Gastrocnemius medialis (tissue), 4 donors: ENCODE data around the gene MORC3. TPM values are rescaled to one million over a fixed set of nuclear protein-coding genes. Genes with fewer than 3 reads are reported as not detected.
A peak's percentile ranks its signal among the peaks of the same experiment; 100 is the strongest.

Source experiments
- ATAC-seq, 2 donors: fragments of 150-250 bp; one replicate each; pipeline ENCODE4 v1.9.1; 2016
- DNase-seq, 2 donors: peaks; one replicate each; pipeline ENCODE4 v3.0.0-alpha.2; 2019
- H3K27ac ChIP-seq, 4 donors: fragments of 200-600 bp; sonication (generic); 1 replicate in 1 of 4; 2 replicates in 3 of 4; pipeline ENCODE4 v1.5.1; 2016 to 2018; ENCODE audit warnings: mild to moderate bottlenecking in 2 of 4, moderate library complexity in 1 of 4
- H3K27me3 ChIP-seq, 3 donors: fragments of 200-600 bp; sonication (generic) in 2 of 3; 1 replicate in 1 of 3; 2 replicates in 2 of 3; pipeline versions ENCODE4 v1.5.1 to v1.6.0; 2016 to 2019; ENCODE audit warnings: mild to moderate bottlenecking in 1 of 3, moderate library complexity in 1 of 3
- H3K36me3 ChIP-seq, 2 donors: fragments of 200-600 bp; sonication (generic) in 1 of 2; one replicate each; pipeline ENCODE4 v1.5.1; 2017 to 2018
- H3K4me1 ChIP-seq, 2 donors: fragments of 200-600 bp; sonication (generic) in 1 of 2; one replicate each; pipeline ENCODE4 v1.5.1; 2016 to 2017; ENCODE audit warnings: mild to moderate bottlenecking in 2 of 2
- H3K4me3 ChIP-seq, 4 donors: fragments of 200-600 bp; sonication (generic) in 3 of 4; 1 replicate in 1 of 4; 2 replicates in 3 of 4; pipeline ENCODE4 v1.5.1; 2016 to 2019; ENCODE audit warnings: mild to moderate bottlenecking in 2 of 4
- H3K9me3 ChIP-seq, 3 donors: fragments of 200-600 bp; sonication (generic) in 2 of 3; 1 replicate in 1 of 3; 2 replicates in 2 of 3; pipeline ENCODE4 v1.5.1; 2016 to 2019
- CTCF ChIP-seq, 5 experiments: fragments of 450-650 bp in 3 of 5; fragments of 200-600 bp in 2 of 5; sonication (generic) in 2 of 5; IDR thresholded peaks in 4 of 5; conservative IDR thresholded peaks in 1 of 5; 1 replicate in 4 of 5; 2 replicates in 1 of 5; pipeline ENCODE4 v1.5.1; 2016 to 2019; ENCODE audit warnings: antibody characterized with exemption in 5 of 5, mild to moderate bottlenecking in 3 of 5, moderate library complexity in 3 of 5
- POLR2A ChIP-seq, 2 donors: fragments of 450-650 bp; IDR thresholded peaks; one replicate each; pipeline ENCODE4 v1.6.1; 2017; ENCODE audit warnings: antibody characterized with exemption in 2 of 2, mild to moderate bottlenecking in 2 of 2, moderate library complexity in 2 of 2
- in situ Hi-C, 4 donors: fragments of 200-750 bp; cut with MboI; loops; one replicate each; pipeline versions ENCODE4 v1.15.0 to v1.8.0; 2017; ENCODE audit warnings: low sequenced_read_pairs in 4 of 4
- intact Hi-C: fragments of 100-400 bp; cut with DNase I; formaldehyde crosslinking; loops from one replicate; pipeline ENCODE4 v1.15.1; 2023; ENCODE audit warnings: low total_unique reads
- total RNA-seq, 4 donors: library from RNA; depleted of rRNA; stranded (reverse); fragments of >200 nt; gene quantifications; one replicate each; pipeline versions ENCODE4 v1.1.0 to v1.2.3, GENCODE V29; 2016

The MORC3 gene
- total RNA-seq, 4 donors from 2014 or later, result 28.1 to 35.5 (median 31.7) TPM

- Histone ChIP-seq H3K27ac (no peak overlapping the region), H3K9me3 (no peaks in the 10 kb centered on the region), H3K4me3 (no peak overlapping the region), H3K4me1 (peaks cover 0 to 1% of the 10 kb centered on the region in 2 donors), H3K27me3 (no peaks in the 10 kb centered on the region), H3K36me3 (peaks cover 0 to 10% of the 10 kb centered on the region in 2 donors)
- TF ChIP-seq CTCF (IDR thresholded peaks at IDR 0.05 in 4 of 5, conservative IDR thresholded peaks at IDR 0.05 in 1 of 5) (no peak), POLR2A (IDR thresholded peaks at IDR 0.05) (no peak)
- in situ Hi-C loops (loop anchor here in 2 of 4 donors (25.0 kb wide), 1 partner anchor 185 kb away; no protein-coding TSS in a partner anchor), intact Hi-C loops (no loop called here)
- DNase-seq (no peak), ATAC-seq (no peak)
Observed at GRCh38 chr21:36402339-36402738, 82.3 kb downstream of the MORC3 start.

GRCh38 chr21:36403713-36404112, 83.7 kb downstream of the MORC3 start:
- H3K4me3 ChIP-seq, result no peak overlapping the region
- H3K4me1 ChIP-seq, result no peaks in the 10 kb centered on the region
- ATAC-seq (no peak), DNase-seq (no peak)
- peaks cover 0 to 10% of the 10 kb centered on the region in 2 donors for H3K36me3 ChIP-seq
- TF ChIP-seq POLR2A (IDR thresholded peaks at IDR 0.05) (no peak), CTCF (IDR thresholded peaks at IDR 0.05 in 4 of 5, conservative IDR thresholded peaks at IDR 0.05 in 1 of 5) (no peak)
- H3K27me3 ChIP-seq, result no peaks in the 10 kb centered on the region
- intact Hi-C loops, result no loop called here
- in situ Hi-C loops, result loop anchor here in 2 of 4 donors (25.0 kb wide), 1 partner anchor 184 kb away; no protein-coding TSS in a partner anchor
- no peaks in the 10 kb centered on the region for H3K9me3 ChIP-seq
- no peak overlapping the region for H3K27ac ChIP-seq

- in situ Hi-C loops (loop anchor here in 2 of 4 donors (25.0 kb wide), 1 partner anchor 179 kb away; no protein-coding TSS in a partner anchor), intact Hi-C loops (no loop called here)
- H3K4me3 ChIP-seq, result no peak overlapping the region
- DNase-seq (no peak), ATAC-seq (no peak)
- no peak for TF ChIP-seq POLR2A (IDR thresholded peaks at IDR 0.05)
- TF ChIP-seq CTCF (IDR thresholded peaks at IDR 0.05 in 4 of 5, conservative IDR thresholded peaks at IDR 0.05 in 1 of 5), result no peak
- peaks cover 0 to 30% of the 10 kb centered on the region in 2 donors for H3K36me3 ChIP-seq
- H3K27ac ChIP-seq, result peak overlapping the region in 1 of 4 donors; percentile 27
- no peaks in the 10 kb centered on the region for H3K27me3 ChIP-seq
- no peaks in the 10 kb centered on the region for H3K9me3 ChIP-seq
- no peaks in the 10 kb centered on the region for H3K4me1 ChIP-seq
Observed at GRCh38 chr21:36408568-36408967, 88.6 kb downstream of the MORC3 start.

- ATAC-seq (no peak), DNase-seq (no peak)
- H3K27me3 ChIP-seq, result no peaks in the 10 kb centered on the region
- in situ Hi-C loops (loop anchor here in 2 of 4 donors (25.0 kb wide), 1 partner anchor 176 kb away; no protein-coding TSS in a partner anchor), intact Hi-C loops (no loop called here)
- H3K4me3 ChIP-seq, result no peak overlapping the region
- H3K9me3 ChIP-seq, result no peaks in the 10 kb centered on the region
- peaks cover 0 to 46% of the 10 kb centered on the region in 2 donors for H3K36me3 ChIP-seq
- TF ChIP-seq POLR2A (IDR thresholded peaks at IDR 0.05) (no peak), CTCF (IDR thresholded peaks at IDR 0.05 in 4 of 5, conservative IDR thresholded peaks at IDR 0.05 in 1 of 5) (no peak)
- H3K27ac ChIP-seq, result no peak overlapping the region
- H3K4me1 ChIP-seq, result no peaks in the 10 kb centered on the region
Observed at GRCh38 chr21:36411301-36411700, 91.3 kb downstream of the MORC3 start.

GRCh38 chr21:36412916-36413315, 92.9 kb downstream of the MORC3 start:
- H3K36me3 ChIP-seq, result peaks cover 0 to 55% of the 10 kb centered on the region in 2 donors
- H3K4me3 ChIP-seq, result no peak overlapping the region
- H3K9me3 ChIP-seq, result no peaks in the 10 kb centered on the region
- in situ Hi-C loops, result loop anchor here in 2 of 4 donors (25.0 kb wide), 1 partner anchor 174 kb away; no protein-coding TSS in a partner anchor
- no peak for DNase-seq
- H3K27ac ChIP-seq, result no peak overlapping the region
- H3K4me1 ChIP-seq, result no peaks in the 10 kb centered on the region
- intact Hi-C loops, result no loop called here
- TF ChIP-seq CTCF (IDR thresholded peaks at IDR 0.05 in 4 of 5, conservative IDR thresholded peaks at IDR 0.05 in 1 of 5) (no peak), POLR2A (IDR thresholded peaks at IDR 0.05) (no peak)
- ATAC-seq, result no peak
- no peaks in the 10 kb centered on the region for H3K27me3 ChIP-seq
